ENCODE measurements around the gene GBX2.

Gene GBX2

GRCh38 chr2:236161531-236161930 is 6.7 kb downstream of the GBX2 start:
- H3K79me1 ChIP-seq (ENCODE audit: low read depth, low read length): no peaks in the 10 kb centered on the region
- H3K36me3 ChIP-seq (replicated peaks in 1 of 2; ENCODE audit: control insufficient read depth in 2 of 2, insufficient read depth in 2 of 2, low read length in 2 of 2): peaks cover 0 to 56% of the 10 kb centered on the region in 2 donors
- peaks cover 20 to 53% of the 10 kb centered on the region in 2 donors for H3K4me1 ChIP-seq (ENCODE audit: control insufficient read depth in 2 of 2, insufficient read depth in 1 of 2, low read depth in 1 of 2, low read length in 2 of 2)
- no peak overlapping the region for H2BK120ac ChIP-seq (ENCODE audit: low read depth, low read length)
- H2AK5ac ChIP-seq (ENCODE audit: low read depth, low read length): no peak overlapping the region
- H2BK5ac ChIP-seq (ENCODE audit: low read length): no peak overlapping the region
- H3K18ac ChIP-seq (ENCODE audit: low read length): peak overlapping the region; percentile 77
- no CpG with 5 or more reads among the region's 12 CpGs for WGBS, 2 donors (ENCODE audit: extremely low coverage in 2 of 2, insufficient read length in 2 of 2, insufficient replicate concordance in 1 of 2)
- H2BK12ac ChIP-seq (ENCODE audit: low read length): no peak overlapping the region
- no peak overlapping the region for H4K91ac ChIP-seq (ENCODE audit: low read depth, low read length, poor library complexity)
- no peak overlapping the region for H3K4ac ChIP-seq (ENCODE audit: low read length)
- no peak overlapping the region for H3K9ac ChIP-seq (ENCODE audit: low read depth, low read length, poor library complexity)
- H3K9me3 ChIP-seq (replicated peaks in 1 of 2; ENCODE audit: control insufficient read depth in 2 of 2, insufficient read depth in 1 of 2, low read depth in 1 of 2, low read length in 2 of 2): peaks cover 0 to 2% of the 10 kb centered on the region in 2 donors
- H3K27ac ChIP-seq (replicated peaks; ENCODE audit: low read length): no peak overlapping the region
- no peak overlapping the region for H2BK15ac ChIP-seq (ENCODE audit: low read length)
- DNase-seq (ENCODE audit: low spot score): no peak
- no peak overlapping the region for H3K4me2 ChIP-seq (ENCODE audit: insufficient read depth, low read length, poor library complexity, severe bottlenecking)
- no peak overlapping the region for H3K14ac ChIP-seq (ENCODE audit: low read length)
- H3K27me3 ChIP-seq (ENCODE audit: control insufficient read depth in 3 of 3, insufficient read depth in 3 of 3, low read depth in 1 of 3, low read length in 3 of 3): peaks cover 0 to 97% (median 71%) of the 10 kb centered on the region in 3 experiments
- H2AFZ ChIP-seq (ENCODE audit: low read length): no peak overlapping the region
- no peak overlapping the region for H3K23ac ChIP-seq (ENCODE audit: low read depth, low read length, poor library complexity)
- no peak overlapping the region for H4K8ac ChIP-seq (ENCODE audit: low read depth, low read length)
- no peak overlapping the region for H3K4me3 ChIP-seq (ENCODE audit: low read length in 2 of 2)

GRCh38 chr2:236161082-236161462 is 7.1 kb downstream of the GBX2 start:
- H2BK5ac ChIP-seq (ENCODE audit: low read length): no peak overlapping the region
- H3K23ac ChIP-seq (ENCODE audit: low read depth, low read length, poor library complexity): no peak overlapping the region
- H2AFZ ChIP-seq (ENCODE audit: low read length): no peak overlapping the region
- H3K14ac ChIP-seq (ENCODE audit: low read length): no peak overlapping the region
- H2BK12ac ChIP-seq (ENCODE audit: low read length): no peak overlapping the region
- H3K4me3 ChIP-seq (ENCODE audit: low read length in 2 of 2): no peak overlapping the region
- H3K18ac ChIP-seq (ENCODE audit: low read length): no peak overlapping the region
- H2AK5ac ChIP-seq (ENCODE audit: low read depth, low read length): peak overlapping the region; percentile 88
- no peak overlapping the region for H4K91ac ChIP-seq (ENCODE audit: low read depth, low read length, poor library complexity)
- H3K27ac ChIP-seq (replicated peaks; ENCODE audit: low read length): no peak overlapping the region
- no peaks in the 10 kb centered on the region for H3K79me1 ChIP-seq (ENCODE audit: low read depth, low read length)
- H3K9me3 ChIP-seq (replicated peaks in 1 of 2; ENCODE audit: control insufficient read depth in 2 of 2, insufficient read depth in 1 of 2, low read depth in 1 of 2, low read length in 2 of 2): peaks cover 0 to 2% of the 10 kb centered on the region in 2 donors
- no peak overlapping the region for H3K9ac ChIP-seq (ENCODE audit: low read depth, low read length, poor library complexity)
- H2BK120ac ChIP-seq (ENCODE audit: low read depth, low read length): no peak overlapping the region
- H3K4me1 ChIP-seq (ENCODE audit: control insufficient read depth in 2 of 2, insufficient read depth in 1 of 2, low read depth in 1 of 2, low read length in 2 of 2): peaks cover 17 to 53% of the 10 kb centered on the region in 2 donors
- no peak overlapping the region for H4K8ac ChIP-seq (ENCODE audit: low read depth, low read length)
- peaks cover 0 to 51% of the 10 kb centered on the region in 2 donors for H3K36me3 ChIP-seq (replicated peaks in 1 of 2; ENCODE audit: control insufficient read depth in 2 of 2, insufficient read depth in 2 of 2, low read length in 2 of 2)
- H3K4ac ChIP-seq (ENCODE audit: low read length): no peak overlapping the region
- DNase-seq (ENCODE audit: low spot score): no peak
- WGBS, 2 donors (ENCODE audit: extremely low coverage in 2 of 2, insufficient read length in 2 of 2, insufficient replicate concordance in 1 of 2): no CpG with 5 or more reads among the region's 15 CpGs
- peaks cover 0 to 97% (median 66%) of the 10 kb centered on the region in 3 experiments for H3K27me3 ChIP-seq (ENCODE audit: control insufficient read depth in 3 of 3, insufficient read depth in 3 of 3, low read depth in 1 of 3, low read length in 3 of 3)
- no peak overlapping the region for H3K4me2 ChIP-seq (ENCODE audit: insufficient read depth, low read length, poor library complexity, severe bottlenecking)
- no peak overlapping the region for H2BK15ac ChIP-seq (ENCODE audit: low read length)

DNA sequence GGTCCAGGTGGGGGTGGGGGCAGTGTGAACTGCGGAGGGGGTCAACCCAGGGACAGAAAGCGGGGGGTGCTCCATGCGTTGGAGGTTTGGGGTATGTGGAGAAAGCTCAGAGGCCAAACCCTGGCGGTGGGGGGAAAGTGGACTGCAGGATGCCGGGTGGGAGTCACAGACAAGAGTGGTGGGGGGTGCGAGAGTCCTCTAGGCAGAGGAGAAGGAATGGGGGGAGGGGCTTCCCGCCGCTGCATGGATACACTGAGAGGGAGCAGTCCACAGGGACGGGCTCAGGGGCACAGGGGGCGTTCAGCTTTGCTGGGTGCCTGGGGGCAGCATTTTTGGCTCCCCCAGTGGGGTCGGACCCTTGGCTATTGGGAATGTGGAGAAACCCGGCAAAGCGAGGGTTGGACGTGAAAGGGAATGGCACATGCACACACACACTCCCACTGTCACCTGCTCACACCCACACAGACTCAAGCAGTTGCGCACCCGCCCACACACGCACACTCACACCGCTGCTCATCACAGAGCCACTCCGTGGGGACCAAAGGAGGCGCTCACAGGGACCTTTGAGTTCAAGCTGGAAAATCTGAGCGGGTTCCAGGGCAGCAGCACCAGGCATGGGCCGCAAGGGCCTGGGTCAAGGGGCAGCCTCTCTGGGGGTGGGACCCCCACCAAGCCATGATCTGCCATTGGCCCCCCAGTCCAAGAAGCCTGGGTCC is 7.7 kb downstream of the GBX2 start:
- Histone ChIP-seq H3K27ac (replicated peaks; ENCODE audit: low read length) (no peak overlapping the region), H3K4ac (ENCODE audit: low read length) (no peak overlapping the region), H4K8ac (ENCODE audit: low read depth, low read length) (no peak overlapping the region), H2AFZ (ENCODE audit: low read length) (no peak overlapping the region), H2BK12ac (ENCODE audit: low read length) (no peak overlapping the region), H3K36me3 (replicated peaks in 1 of 2; ENCODE audit: control insufficient read depth in 2 of 2, insufficient read depth in 2 of 2, low read length in 2 of 2) (peaks cover 0 to 46% of the 10 kb centered on the region in 2 donors), H3K4me1 (ENCODE audit: control insufficient read depth in 2 of 2, insufficient read depth in 1 of 2, low read depth in 1 of 2, low read length in 2 of 2) (peaks cover 17 to 51% of the 10 kb centered on the region in 2 donors), H3K18ac (ENCODE audit: low read length) (peak overlapping the region; percentile 35), H3K9me3 (replicated peaks in 1 of 2; ENCODE audit: control insufficient read depth in 2 of 2, insufficient read depth in 1 of 2, low read depth in 1 of 2, low read length in 2 of 2) (peaks cover 0 to 2% of the 10 kb centered on the region in 2 donors), H2BK15ac (ENCODE audit: low read length) (peak overlapping the region; percentile 80), H3K23ac (ENCODE audit: low read depth, low read length, poor library complexity) (peak overlapping the region; percentile 45), H3K79me1 (ENCODE audit: low read depth, low read length) (no peaks in the 10 kb centered on the region), H2BK5ac (ENCODE audit: low read length) (no peak overlapping the region), H2BK120ac (ENCODE audit: low read depth, low read length) (no peak overlapping the region), H4K91ac (ENCODE audit: low read depth, low read length, poor library complexity) (no peak overlapping the region), H3K9ac (ENCODE audit: low read depth, low read length, poor library complexity) (peak overlapping the region; percentile 30), H3K4me3 (ENCODE audit: low read length in 2 of 2) (no peak overlapping the region), H2AK5ac (ENCODE audit: low read depth, low read length) (peak overlapping the region; percentile 88), H3K4me2 (ENCODE audit: insufficient read depth, low read length, poor library complexity, severe bottlenecking) (no peak overlapping the region), H3K14ac (ENCODE audit: low read length) (peak overlapping the region; percentile 87), H3K27me3 (ENCODE audit: control insufficient read depth in 3 of 3, insufficient read depth in 3 of 3, low read depth in 1 of 3, low read length in 3 of 3) (peaks cover 0 to 95% (median 61%) of the 10 kb centered on the region in 3 experiments)
- DNase-seq (ENCODE audit: low spot score): no peak
- WGBS, 2 donors (ENCODE audit: extremely low coverage in 2 of 2, insufficient read length in 2 of 2, insufficient replicate concordance in 1 of 2): no CpG with 5 or more reads among the region's 22 CpGs

DNA sequence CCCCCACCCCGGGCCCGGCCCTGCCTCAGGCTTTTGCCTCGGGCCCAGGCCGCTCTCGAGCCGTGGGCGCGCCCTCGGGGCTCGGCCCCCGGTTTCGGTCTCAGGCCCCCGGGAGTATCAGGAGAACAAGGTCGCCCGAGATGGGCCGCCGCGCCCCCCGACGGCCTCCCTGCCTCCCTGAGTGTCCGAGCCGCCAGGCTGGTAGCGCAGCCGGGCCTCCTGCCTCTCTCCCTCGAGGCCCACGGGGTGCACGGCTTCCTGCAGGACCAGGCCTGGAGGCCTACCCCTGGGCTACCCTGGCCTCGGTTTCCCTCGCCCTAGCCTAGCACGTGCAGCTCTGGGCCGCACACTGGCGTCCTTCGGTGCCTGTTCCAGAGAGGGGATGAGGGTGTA is 8.4 kb downstream of the GBX2 start:
- Histone ChIP-seq H4K91ac (ENCODE audit: low read depth, low read length, poor library complexity) (no peak overlapping the region), H3K4me1 (ENCODE audit: control insufficient read depth in 2 of 2, insufficient read depth in 1 of 2, low read depth in 1 of 2, low read length in 2 of 2) (peaks cover 16 to 48% of the 10 kb centered on the region in 2 donors), H3K79me1 (ENCODE audit: low read depth, low read length) (no peaks in the 10 kb centered on the region), H3K23ac (ENCODE audit: low read depth, low read length, poor library complexity) (peak overlapping the region; percentile 46), H3K4ac (ENCODE audit: low read length) (no peak overlapping the region), H2BK15ac (ENCODE audit: low read length) (peak overlapping the region; percentile 80), H3K4me3 (ENCODE audit: low read length in 2 of 2) (peak overlapping the region in 1 of 2 donors; percentile 62), H3K4me2 (ENCODE audit: insufficient read depth, low read length, poor library complexity, severe bottlenecking) (peak overlapping the region; percentile 36), H3K27me3 (ENCODE audit: control insufficient read depth in 3 of 3, insufficient read depth in 3 of 3, low read depth in 1 of 3, low read length in 3 of 3) (peaks cover 0 to 90% (median 55%) of the 10 kb centered on the region in 3 experiments), H2BK12ac (ENCODE audit: low read length) (no peak overlapping the region), H2AFZ (ENCODE audit: low read length) (peak overlapping the region; percentile 33), H3K9me3 (replicated peaks in 1 of 2; ENCODE audit: control insufficient read depth in 2 of 2, insufficient read depth in 1 of 2, low read depth in 1 of 2, low read length in 2 of 2) (peaks cover 0 to 2% of the 10 kb centered on the region in 2 donors), H2AK5ac (ENCODE audit: low read depth, low read length) (peak overlapping the region; percentile 88), H3K27ac (replicated peaks; ENCODE audit: low read length) (no peak overlapping the region), H3K18ac (ENCODE audit: low read length) (peak overlapping the region; percentile 91), H3K14ac (ENCODE audit: low read length) (peak overlapping the region; percentile 87), H2BK5ac (ENCODE audit: low read length) (no peak overlapping the region), H3K9ac (ENCODE audit: low read depth, low read length, poor library complexity) (no peak overlapping the region), H4K8ac (ENCODE audit: low read depth, low read length) (no peak overlapping the region), H2BK120ac (ENCODE audit: low read depth, low read length) (peak overlapping the region; percentile 38), H3K36me3 (replicated peaks in 1 of 2; ENCODE audit: control insufficient read depth in 2 of 2, insufficient read depth in 2 of 2, low read length in 2 of 2) (peaks cover 0 to 38% of the 10 kb centered on the region in 2 donors)
- no CpG with 5 or more reads among the region's 33 CpGs for WGBS, 2 donors (ENCODE audit: extremely low coverage in 2 of 2, insufficient read length in 2 of 2, insufficient replicate concordance in 1 of 2)
- peak; percentile 2 for DNase-seq (ENCODE audit: low spot score)
